HL-60 (cell line): ENCODE measurements around the gene CHMP1A.
A peak's percentile ranks its signal among the peaks of the same experiment; 100 is the strongest.

Experiments
- DNase-seq, 2 experiments: peaks; one replicate each; pipeline ENCODE4 v3.0.0-alpha.2; 2010 to 2020; ENCODE audit warnings: low read depth in 1 of 2, low spot score in 1 of 2
- H3K27ac ChIP-seq: fragments of 250-450 bp; sonication (Bioruptor Pico); replicated peaks from 2 replicates; pipeline ENCODE4 v1.5.1; 2020; ENCODE audit warnings: mild to moderate bottlenecking, moderate library complexity
- H3K27me3 ChIP-seq: fragments of 250-450 bp; sonication (Bioruptor Pico); 2 replicates; pipeline ENCODE4 v1.5.1; 2021; ENCODE audit warnings: mild to moderate bottlenecking, moderate library complexity; ENCODE audit not compliant: insufficient read depth, poor library complexity, severe bottlenecking
- H3K4me3 ChIP-seq: replicated peaks from 2 replicates; pipeline ENCODE4 v1.5.1; 2011; ENCODE audit warnings: mild to moderate bottlenecking, control low read depth, low read length; ENCODE audit not compliant: insufficient read depth
- CTCF ChIP-seq: IDR thresholded peaks from one replicate; pipeline ENCODE4 v1.5.1; 2011; ENCODE audit warnings: low read length, control low read depth, inconsistent platforms; ENCODE audit not compliant: insufficient read depth
- GABPA ChIP-seq: IDR thresholded peaks from 2 replicates; pipeline ENCODE4 v1.6.1; 2012; ENCODE audit warnings: low read depth
- POLR2AphosphoS5 ChIP-seq: IDR thresholded peaks from 2 replicates; pipeline ENCODE4 v1.6.1; 2012; ENCODE audit warnings: low read depth
- REST ChIP-seq: IDR thresholded peaks from 2 replicates; pipeline ENCODE4 v1.6.1; 2012; ENCODE audit warnings: low read depth; ENCODE audit not compliant: insufficient replicate concordance
- SPI1 ChIP-seq: IDR thresholded peaks from 2 replicates; pipeline ENCODE4 v1.6.1; 2012; ENCODE audit warnings: low read depth, mild to moderate bottlenecking, borderline replicate concordance

Gene CHMP1A

GRCh38 chr16:89704281-89704680 is 46.8 kb upstream of the CHMP1A start:
- TF ChIP-seq GABPA = no peak
- Histone ChIP-seq H3K4me3 (no peak overlapping the region), H3K27me3 (no peaks in the 10 kb centered on the region), H3K27ac (no peak overlapping the region)
- DNase-seq = no peak

DNA sequence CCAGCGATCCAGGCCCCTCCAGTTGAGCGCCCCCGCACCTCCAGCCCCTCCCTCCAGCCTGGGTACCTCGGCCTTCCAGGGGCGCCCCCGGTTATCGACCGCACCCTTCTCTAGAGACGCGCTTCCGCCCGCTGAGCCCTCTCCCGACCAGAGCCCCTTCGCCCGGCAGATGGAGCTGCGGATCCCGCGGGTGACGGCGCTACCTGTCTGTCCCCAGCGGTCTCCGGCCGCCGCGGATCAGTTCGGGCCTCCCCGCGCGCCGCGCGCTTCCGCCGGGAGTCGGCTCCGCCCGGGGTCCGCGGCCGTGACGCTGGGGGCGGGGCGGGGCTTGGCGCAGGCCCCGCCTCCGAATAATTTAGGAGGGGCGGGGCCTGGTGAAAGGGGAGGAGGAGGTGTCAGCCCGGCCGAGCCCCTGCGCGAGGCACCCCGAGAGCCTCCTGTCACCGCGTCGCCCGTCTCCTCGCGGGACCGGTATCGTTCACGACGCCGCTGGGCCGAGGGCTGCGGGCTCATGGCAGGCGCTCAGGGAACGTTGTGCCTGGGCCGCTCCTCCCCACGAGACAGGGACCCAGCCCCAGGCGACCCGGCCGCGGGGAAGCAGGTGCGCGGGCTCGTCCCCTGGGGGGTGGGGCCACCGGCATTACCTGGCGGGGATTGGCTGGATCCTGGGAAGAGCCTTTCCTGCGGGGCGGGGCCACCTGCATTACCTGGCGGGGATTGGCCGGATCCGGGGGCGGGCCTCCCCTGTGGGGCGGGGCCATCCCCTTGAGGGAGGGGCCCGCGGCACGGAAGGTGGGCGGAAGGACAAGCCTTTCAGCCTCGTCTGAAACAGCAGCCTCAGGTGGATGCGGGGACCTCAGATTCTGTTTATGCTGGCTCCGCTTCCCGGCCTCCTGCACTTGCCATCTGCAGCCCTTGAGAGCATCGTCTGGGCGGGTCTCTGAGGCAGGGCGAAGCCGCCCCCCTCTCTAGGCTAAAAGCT is 44.2 kb upstream of the CHMP1A start, which contains the start of gene SPATA2L:
Gene SPATA2L, minus strand, starts transcription at position 281 of the 982 bp plus-strand sequence. CDS start 473 bp downstream, outside the sequence.
- Histone ChIP-seq H3K27ac (no peak within 1 kb of the TSS; the same call in 1 of the 2 replicates), H3K27me3 (no peaks in the 10 kb centered on the region), H3K4me3 (peak within 1 kb of the TSS; percentile 55)
- DNase-seq = peak; percentile 59 to 87
- TF ChIP-seq REST (no peak), SPI1 (no peak), GABPA (no peak), CTCF (no peak)

DNA sequence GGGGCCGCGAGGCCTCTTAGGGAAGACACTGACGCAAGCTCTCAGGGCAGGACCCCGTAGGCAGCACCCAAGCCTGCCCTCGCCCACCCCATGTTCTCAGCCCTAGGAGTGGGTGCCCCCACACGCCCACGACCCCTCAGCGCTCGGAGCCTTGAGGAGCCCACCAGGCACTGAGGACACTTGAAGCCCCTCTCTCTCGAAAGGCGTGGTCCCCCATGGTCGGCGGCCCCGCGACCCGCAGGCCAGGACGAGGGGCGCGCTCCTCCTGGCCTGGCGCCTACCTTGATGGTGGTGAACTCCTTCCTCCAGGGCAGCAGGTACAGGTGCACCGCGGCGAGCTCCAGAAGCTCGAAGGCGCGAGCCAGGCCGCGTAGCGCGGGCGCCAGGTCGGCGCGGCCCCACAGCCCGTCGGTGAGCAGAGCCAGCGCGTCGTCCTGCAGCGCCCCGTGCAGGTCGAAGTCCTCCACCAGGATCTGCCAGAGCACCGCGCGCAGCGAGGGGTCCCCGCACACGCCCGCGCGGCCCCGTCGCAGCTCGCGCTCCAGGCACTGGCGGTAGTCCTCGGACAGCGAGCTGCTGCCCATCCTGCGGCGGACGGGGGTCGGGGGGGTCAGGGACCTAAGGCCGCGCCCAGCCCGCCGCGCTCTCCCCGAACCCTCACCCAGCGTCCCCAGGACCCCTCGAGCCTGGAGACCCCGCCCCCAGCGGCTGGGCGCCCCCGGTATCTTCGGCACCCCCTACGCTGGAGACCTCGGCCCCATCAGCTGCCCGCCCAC is 43.3 kb upstream of the CHMP1A start:
- H3K27me3 ChIP-seq = no peaks in the 10 kb centered on the region
- DNase-seq = peak in 1 of 2 experiments; percentile 14
- TF ChIP-seq POLR2AphosphoS5 (no peak), SPI1 (no peak), GABPA (no peak), REST (no peak), CTCF (no peak)
- H3K4me3 ChIP-seq = peak overlapping the region; percentile 55
- H3K27ac ChIP-seq = no peak overlapping the region; the same call in 1 of the 2 replicates

- Histone ChIP-seq H3K4me3 (peak overlapping the region; percentile 55; the same call in 1 of the 2 replicates), H3K27me3 (no peaks in the 10 kb centered on the region), H3K27ac (no peak overlapping the region)
- TF ChIP-seq POLR2AphosphoS5 = no peak
- TF ChIP-seq GABPA = no peak
- no peak for TF ChIP-seq REST
- peak; percentile 2 for TF ChIP-seq CTCF
- peak; percentile 85 to 92 for DNase-seq
Measured at GRCh38 chr16:89700100-89700648, 42.7 kb upstream of the CHMP1A start.
